Activated CD4-positive, CD25-positive, alpha-beta regulatory T cell (primary cell): Measurements from ENCODE around the gene PLCL1.
"Not testable (repeated sequence)": the region's sequence is repeated elsewhere in the genome, so short reads cannot be mapped to it uniquely, and the experiment has no call there.

Experiments
- DNase-seq, 4 experiments: peaks; one replicate each; lab custom pipeline; 2025; lab: John Stamatoyannopoulos, UW

PLCL1 gene

GRCh38 chr2:198000417-198000816, 196.0 kb downstream of the PLCL1 start:
- DNase-seq = no peak

- DNase-seq = no peak
These were observed 199.8 kb downstream of the PLCL1 start for GRCh38 chr2:198004173-198004572.

GRCh38 chr2:198004921-198005829, 200.8 kb downstream of the PLCL1 start:
- DNase-seq = peak in 2 of 4 experiments; percentile 7 to 18

GRCh38 chr2:198006733-198007132, 202.3 kb downstream of the PLCL1 start:
- DNase-seq = no peak

- no peak for DNase-seq
These were observed 203.8 kb downstream of the PLCL1 start for GRCh38 chr2:198008230-198008629.

- DNase-seq = no peak
These were observed 207.6 kb downstream of the PLCL1 start for GRCh38 chr2:198012025-198012424.

GRCh38 chr2:198016243-198016642, 211.8 kb downstream of the PLCL1 start:
- no peak for DNase-seq

GRCh38 chr2:198017068-198017467, 212.7 kb downstream of the PLCL1 start:
- DNase-seq = no peak

- no peak for DNase-seq
These were observed 224.6 kb downstream of the PLCL1 start for GRCh38 chr2:198028955-198029354.

GRCh38 chr2:198029576-198029975, 225.2 kb downstream of the PLCL1 start:
- not testable (repeated sequence) for DNase-seq

GRCh38 chr2:198033626-198034025, 229.2 kb downstream of the PLCL1 start:
- DNase-seq = no peak

- DNase-seq = no peak
These were observed 231.9 kb downstream of the PLCL1 start for GRCh38 chr2:198036029-198036879.

GRCh38 chr2:198040835-198041234, 236.4 kb downstream of the PLCL1 start:
- DNase-seq = no peak

GRCh38 chr2:198042189-198042588, 237.8 kb downstream of the PLCL1 start:
- DNase-seq = peak in 1 of 4 experiments; percentile 2

GRCh38 chr2:198044777-198045176, 240.4 kb downstream of the PLCL1 start:
- DNase-seq = no peak

- no peak for DNase-seq
These were observed 240.8 kb downstream of the PLCL1 start for GRCh38 chr2:198045227-198045626.

GRCh38 chr2:198052741-198053140, 248.3 kb downstream of the PLCL1 start:
- no peak for DNase-seq

- no peak for DNase-seq
These were observed 248.8 kb downstream of the PLCL1 start for GRCh38 chr2:198053148-198053547.

- no peak for DNase-seq
These were observed 249.4 kb downstream of the PLCL1 start for GRCh38 chr2:198053776-198054175.

GRCh38 chr2:198054299-198054698, 249.9 kb downstream of the PLCL1 start:
- peak in 2 of 4 experiments; percentile 6 to 25 for DNase-seq

- no peak for DNase-seq
These were observed 251.3 kb downstream of the PLCL1 start for GRCh38 chr2:198055716-198056115.

GRCh38 chr2:198056836-198057235, 252.4 kb downstream of the PLCL1 start:
- no peak for DNase-seq

- DNase-seq = no peak
These were observed 255.4 kb downstream of the PLCL1 start for GRCh38 chr2:198059800-198060199.
